HG03432 (cell line): ENCODE data around the gene DNAH5.
"Not testable (repeated sequence)": the region's sequence is repeated elsewhere in the genome, so short reads cannot be mapped to it uniquely, and the experiment has no call there.

ENCODE experiments used
- ATAC-seq: cut with Tn5 transposase; IDR thresholded peaks from one replicate; pipeline ENCODE4 v1.9.1; 2021; ENCODE audit warnings: mild to moderate bottlenecking, moderate library complexity; ENCODE audit not compliant: unreplicated experiment

The DNAH5 gene

DNA sequence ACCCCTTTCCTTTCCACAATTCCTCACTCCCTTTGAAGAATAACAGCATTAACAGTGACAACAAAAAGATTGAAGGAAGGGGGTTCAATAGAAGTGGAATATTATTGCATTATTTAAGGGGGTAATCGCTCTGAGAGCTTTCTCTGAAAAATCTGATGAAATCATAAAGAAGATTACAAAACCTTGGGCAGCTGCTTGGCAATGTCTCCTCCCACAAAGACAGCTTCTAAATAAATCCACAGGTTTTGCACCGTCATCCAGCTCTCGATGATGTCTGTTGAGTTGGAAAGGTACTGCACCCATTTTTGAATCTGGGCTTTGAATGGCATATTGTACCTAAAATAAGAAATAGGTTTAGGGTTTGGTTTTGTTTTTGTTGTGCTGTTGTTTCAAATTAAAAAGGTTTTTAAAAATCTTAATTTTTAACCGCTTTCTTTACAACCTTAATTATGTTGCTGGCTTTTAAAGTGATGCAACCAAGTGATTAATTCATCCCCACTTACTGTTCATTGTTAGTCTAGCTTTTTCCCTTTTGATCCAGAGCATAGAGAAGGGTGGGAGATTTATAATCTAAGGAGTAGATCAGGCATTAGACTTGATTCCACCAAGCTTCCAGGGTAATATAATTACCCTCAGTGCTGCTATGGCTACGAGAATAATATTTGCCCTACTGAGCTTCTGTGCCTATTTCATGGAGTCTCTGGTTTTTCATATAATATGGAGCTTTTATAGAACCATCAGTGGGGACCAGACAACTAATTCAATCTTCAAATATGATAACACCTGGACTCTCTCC lies 85.0 kb downstream of the DNAH5 start:
- no peak for ATAC-seq

DNA sequence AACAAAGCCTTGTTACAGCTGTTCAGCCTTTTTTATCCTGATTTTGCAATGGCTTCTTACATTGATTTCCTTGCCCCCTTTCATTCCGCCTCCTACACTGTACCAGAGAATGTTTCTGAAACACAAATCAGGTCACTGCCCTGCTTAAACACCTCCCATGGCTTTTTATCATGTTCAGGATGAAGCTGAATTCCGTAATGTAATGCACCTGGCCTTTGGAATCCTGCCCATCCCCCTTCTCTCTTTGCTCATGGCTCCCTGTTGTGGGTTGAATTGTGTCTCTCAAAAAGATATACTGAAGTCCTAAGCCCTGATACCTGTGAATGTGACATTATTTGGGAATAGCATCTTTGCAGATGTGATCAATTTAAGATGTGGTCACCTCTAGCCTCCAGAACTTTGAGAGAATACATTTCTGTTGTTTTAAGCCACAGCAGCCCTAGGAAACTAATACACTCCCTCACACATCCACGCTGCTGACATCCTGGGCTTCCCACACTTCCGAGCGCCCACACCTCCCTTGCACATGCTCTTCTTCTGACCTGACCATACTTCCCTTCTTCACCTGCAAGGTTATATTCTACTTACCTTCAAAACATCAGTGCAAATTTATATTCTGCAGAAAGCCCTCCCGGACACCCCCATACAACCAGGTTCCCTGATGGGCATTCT lies 101.2 kb downstream of the DNAH5 start:
- ATAC-seq, result no peak

DNA sequence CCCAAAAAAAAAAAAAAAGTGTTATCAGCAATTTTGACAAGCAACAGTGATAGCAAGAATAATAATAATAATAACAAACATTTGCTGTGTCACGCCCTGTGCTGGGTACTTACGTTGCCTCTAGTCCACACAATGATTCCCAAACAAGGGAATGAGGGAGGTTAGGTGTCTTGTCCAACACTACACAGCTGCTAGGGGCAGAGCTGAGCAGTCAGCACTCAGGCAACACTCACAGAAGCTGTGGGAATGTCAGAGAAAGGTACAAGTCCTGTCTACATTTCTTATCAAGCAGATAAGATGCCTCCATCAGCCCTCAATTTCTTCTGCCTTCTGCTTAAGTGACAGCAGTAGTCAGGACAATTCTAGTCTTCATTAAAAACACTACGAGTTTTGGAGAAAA lies 111.0 kb downstream of the DNAH5 start:
- no peak for ATAC-seq

DNA sequence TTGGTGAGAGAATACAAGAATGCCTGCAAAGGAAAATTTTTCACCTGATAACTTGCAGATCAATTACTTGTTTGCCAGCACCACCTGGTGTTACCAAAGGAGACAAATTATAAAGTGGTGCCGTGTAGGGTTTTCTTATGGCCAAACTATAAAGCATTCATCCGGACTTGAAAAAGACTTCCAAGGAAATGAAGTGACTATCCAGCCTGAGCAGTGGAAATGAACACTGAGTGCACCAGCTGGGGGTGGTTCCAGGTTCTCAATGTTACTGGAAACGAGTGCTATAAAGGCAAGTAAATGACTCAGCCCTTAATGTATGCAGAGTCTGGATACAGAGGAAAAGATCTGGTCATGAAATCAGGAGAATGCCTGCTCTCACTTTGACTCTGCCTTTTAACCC lies 113.1 kb downstream of the DNAH5 start:
- no peak for ATAC-seq

DNA sequence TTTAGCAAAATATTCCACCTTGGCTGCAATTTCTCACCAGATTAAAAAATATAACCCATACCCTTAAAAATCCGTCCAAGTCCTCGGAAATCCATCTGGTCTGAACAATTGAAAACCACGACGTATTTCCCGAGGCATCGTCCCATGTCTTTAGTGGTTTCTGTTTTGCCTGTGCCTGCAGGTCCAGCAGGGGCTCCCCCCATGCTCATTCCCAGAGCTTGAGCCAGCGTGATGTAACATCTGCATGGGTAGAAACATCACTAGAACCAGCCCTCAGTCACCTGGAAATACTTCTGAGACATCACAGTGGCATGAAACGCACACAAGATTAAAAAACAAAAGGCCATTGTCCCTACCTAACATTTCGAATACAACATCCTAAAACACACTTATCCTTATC lies 114.0 kb downstream of the DNAH5 start:
- ATAC-seq, result no peak

DNA sequence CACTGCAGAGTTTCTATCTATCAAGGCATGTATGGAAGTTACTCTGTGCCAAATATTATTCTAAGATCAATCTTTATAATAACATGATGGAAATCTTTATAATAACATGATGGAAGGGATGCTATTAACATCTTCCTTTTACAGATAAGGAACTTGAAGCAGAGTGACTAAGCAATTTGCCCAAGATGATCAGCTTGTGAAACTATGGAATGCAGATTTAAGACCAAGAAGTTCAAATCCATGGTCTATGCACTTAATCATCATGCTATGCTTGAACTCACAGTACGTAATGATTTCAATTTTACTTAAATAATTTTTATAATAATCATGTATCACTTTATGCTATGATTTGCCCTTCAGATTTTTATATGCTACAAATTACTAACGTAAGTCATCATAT lies 123.1 kb downstream of the DNAH5 start:
- no peak for ATAC-seq

DNA sequence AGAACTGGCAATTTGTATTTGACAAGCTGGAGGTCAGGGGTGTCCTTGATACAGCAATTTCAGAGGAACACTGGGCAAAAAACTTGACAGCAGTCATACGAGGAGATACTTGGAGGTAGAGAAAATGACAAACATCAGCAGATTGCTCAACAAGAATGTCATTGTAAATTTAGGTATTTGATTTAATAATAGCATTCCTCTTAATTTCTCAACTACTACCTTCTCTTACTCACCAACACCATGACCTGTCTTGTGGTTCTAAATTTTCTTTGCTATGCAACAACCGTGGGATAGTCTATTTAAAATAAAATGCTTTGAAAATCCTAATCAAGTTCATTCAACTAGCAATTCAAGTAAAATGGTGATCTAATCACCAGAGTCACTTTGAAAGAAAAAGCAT lies 128.4 kb downstream of the DNAH5 start:
- no peak for ATAC-seq

DNA sequence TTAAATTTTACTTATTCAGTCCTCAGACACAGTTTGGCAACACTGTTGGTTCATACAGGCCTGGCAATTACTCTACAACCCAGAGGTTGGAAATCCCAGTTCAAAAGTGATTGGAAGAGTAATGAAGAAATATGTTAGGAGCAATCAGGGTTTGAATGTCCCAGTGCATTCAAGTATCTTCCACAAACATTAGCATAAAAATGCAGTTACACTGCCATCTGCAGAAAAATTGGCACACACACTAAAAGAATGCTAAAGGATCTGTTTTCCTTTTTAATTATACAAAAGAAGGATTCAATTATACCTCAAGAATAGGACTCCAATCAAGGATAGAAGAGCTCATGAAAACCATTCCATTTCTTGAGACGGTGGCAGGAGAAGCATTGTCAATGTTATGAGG lies 130.2 kb downstream of the DNAH5 start:
- ATAC-seq, result no peak

DNA sequence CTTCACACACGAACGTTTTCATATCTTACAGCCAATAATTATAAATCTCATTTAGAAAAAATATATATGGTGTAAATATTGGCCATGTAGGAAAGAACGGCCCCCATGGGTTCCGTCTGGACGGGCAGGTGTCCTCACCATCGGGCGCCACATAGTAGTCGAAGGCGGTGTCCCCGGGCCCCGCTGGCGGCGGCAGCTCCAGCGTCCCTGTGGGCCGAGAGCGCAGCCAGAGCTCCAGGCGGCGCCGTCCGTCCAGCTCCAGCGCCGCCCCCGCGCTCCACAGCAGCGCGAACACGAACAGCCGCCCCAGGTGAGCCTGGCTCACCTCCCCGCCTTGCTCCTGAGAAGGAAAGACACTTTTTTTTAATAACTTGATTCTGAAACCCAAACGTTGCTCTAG lies 134.6 kb downstream of the DNAH5 start:
- no peak for ATAC-seq

DNA sequence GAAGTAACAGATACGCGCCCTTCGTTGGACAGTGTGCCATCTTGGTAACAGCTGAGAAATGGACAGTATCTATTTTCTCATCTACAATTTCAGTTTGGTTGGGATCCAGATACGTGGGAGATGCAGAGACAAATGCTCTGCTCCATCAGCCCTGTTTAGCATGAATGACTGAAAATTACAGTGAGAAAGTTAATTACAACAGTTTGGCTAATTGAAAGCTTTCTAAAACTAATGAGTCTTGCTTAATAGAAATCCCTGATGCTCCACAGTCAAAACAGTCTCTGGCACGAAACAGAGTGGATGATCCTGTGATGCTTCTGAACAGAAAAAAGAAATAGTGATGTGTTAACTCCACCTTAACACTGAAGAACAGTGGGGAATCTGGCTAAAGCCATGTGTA lies 140.2 kb downstream of the DNAH5 start:
- ATAC-seq, result no peak

DNA sequence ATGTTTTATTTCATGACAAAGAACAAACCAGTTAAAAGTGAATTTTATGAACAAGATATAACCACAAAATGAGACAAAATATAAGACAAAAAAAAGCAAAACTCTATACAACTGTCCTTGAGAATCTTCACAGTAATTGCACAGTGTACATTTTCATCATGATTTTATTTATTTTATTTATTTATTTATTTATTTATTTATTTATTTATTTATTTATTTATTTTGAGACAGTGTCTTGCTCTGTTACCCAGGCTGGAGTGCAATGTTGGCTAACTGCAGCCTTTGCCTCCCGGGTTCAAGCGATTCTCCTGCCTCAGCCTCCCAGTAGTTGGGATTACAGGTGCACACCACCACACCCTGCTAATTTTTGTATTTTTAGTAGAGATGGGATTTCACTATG lies 145.9 kb downstream of the DNAH5 start:
- not testable (repeated sequence) for ATAC-seq

DNA sequence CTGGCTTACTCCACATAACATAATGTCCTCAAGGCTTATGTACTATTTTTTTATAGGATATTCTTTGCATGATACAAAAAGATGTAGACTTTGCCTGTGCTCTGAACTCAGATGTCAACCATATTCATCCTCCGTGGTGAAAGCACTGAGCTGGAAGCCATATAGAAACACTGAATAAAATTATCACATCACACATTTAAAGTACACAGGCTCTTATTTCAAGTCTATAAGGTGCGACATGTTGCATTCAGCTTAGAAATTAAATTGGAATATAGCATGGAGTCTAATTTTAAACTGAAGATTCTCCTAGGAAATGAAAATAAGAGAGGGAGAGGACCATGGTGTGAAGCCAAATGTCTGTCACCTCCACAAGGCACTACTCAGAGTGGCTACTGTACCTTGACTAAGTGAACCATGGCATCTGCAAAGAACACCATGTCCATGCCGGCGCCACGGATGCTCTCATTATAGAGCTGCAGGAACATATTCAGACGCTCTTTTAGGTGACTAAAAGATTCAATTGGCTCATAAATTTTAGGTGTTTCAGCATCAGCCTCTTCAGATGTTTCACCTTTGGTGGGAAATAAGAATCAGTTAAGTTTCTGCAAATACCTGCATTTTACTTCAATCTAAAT lies 158.6 kb downstream of the DNAH5 start:
- no peak for ATAC-seq

DNA sequence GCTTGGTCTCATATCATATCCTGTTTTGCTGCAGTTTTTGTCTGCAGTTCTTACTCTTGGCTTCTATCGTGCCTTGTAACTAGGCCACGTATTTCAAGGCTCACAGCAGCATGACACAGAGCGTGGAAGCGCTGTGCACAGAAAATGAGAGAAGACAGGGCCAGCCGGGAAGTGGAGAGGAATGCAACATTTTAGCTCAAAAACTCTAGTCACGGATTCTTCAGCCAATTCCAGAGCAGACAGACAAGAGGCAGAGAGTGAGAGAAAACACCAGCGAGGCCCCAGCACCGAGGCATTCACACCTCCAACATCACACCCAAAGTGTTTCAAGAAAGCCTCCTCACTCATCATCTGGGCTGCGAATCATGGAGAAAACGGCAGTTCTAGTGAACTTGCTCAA lies 160.8 kb downstream of the DNAH5 start:
- ATAC-seq, result no peak

DNA sequence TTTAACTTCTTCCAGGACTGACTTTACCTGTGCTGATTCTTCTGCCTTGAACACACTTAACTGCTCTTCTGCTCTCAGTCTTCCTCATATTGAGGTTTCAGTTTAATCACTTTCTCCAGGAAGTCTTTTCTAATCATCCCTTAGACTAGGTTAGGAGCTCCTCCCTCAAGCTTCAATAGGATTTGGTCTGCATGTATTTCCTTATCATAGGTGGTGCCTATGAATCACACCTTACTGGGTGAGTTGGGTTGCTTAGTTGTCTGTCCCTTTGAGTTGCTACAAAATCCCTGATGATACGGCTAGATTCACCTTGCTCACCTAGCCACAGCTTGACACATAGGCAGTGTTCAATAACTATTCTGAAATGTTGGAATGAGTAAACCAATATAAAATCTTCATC lies 164.4 kb downstream of the DNAH5 start:
- no peak for ATAC-seq

DNA sequence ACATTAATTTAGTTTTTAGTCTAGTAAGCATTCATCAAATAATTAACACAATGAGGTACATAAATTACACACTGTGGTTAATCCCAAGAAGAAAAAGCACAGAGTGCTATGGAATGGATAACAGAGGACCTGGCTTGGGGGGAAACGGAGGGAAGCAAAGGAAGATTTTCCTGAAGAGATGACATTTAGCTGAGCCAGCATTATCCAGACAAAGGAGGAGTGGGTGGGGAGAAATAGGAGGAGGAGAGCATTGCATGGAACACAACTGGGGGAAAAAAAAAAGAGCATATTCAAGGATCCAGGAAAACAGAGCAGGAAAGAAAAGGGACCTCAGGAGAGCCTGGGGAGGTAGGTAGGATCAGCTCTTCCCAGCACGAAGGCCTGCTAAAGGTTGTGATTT lies 170.8 kb downstream of the DNAH5 start:
- no peak for ATAC-seq

DNA sequence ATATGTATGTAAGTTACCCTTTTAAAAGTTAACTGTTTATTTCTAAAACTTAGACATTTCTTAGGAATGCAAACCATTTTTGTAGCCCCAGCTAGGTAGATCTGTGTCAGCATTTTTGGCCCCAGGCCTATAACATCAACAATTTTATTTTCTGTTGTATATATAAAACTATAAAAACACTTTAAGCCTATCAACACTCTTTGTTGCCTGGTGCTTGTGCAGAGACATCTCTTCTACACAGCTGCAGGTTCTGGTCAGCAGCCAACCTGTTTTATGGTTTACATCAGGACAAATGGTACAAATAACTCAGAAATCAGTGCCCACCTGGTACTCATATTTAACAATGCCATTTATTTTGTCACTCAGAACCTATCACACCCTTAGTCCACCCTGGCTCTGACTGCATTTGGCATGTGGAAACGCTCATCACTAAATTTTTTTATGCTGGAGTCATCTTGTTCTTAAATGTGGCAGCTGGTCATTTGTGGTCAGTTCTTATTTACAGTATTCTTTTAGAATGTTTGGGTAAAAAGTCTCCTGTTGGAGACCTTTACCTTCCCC lies 173.4 kb downstream of the DNAH5 start:
- ATAC-seq, result no peak

DNA sequence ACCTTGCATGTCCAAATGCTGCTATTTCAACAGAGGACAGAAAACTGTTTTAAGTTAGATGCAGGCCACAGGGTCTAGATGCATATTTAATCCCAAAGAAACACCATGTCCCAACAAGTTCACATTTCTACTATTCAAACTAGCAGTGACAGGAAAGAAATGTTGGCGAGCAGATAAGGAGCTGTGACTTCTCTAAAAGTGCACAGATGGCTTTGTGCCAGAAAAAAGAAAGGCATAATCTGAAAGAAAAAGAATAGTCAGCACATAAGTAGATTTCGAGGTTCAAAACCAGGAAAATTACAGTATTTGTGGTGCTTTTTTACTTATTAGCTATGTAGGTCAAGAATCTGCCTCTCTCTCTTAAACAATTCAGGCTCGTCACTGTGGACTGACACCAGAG lies 178.3 kb downstream of the DNAH5 start:
- ATAC-seq, result no peak

DNA sequence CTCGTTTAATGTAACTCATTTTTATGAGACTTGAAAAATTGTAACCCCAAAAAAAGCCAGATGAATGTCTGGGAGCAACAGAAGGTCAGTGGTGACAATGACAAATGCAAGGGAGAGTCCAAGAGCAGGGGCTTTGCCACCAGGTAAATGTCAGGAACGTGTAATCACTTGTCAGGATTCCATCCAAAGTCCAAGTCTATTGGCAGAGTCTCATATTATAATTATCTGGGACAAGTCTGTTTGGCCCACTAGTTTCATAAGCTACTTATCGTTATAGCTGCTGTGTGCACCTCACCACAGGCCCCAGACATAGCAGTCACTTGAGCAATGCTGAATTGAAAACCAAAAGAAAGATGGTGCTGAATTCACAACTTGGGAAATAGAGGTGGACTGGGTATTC lies 180.8 kb downstream of the DNAH5 start:
- no peak for ATAC-seq

DNA sequence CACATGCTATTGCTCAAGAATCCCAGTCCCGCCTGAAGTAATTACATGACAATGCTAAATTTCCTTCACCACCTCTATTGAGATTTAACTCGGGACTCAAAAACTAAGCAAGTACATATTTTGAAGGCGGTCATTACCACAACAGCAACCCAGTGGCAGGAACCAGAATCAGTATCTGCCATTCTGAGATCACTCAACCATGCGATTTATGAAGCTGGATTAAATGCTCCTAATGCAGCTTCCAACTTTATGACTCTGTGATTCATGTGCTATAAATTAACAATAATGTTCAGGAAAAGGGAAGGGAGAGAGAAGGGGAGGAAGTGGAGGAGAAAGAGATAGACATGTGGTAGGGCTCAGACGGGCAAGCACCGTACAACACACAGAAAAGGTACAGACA lies 194.7 kb downstream of the DNAH5 start:
- ATAC-seq, result no peak

DNA sequence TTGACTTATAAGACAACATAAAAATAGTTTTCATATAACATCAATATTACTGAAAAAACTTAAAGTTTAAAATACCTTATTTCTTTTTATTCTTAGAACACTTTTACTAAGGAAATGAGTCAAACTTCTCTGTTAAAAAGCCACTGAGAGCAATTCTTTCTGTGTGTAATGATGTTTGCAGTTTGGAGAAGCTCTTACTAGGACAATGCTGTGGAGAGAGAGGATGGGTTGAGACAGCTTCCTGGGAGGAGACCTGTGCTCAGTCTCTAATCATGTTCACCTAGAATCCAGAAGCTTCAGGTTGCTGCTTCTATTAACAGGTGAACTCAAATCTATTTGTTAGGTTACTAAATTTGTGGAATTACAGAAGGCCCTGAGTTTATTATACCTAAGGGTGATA lies 198.5 kb downstream of the DNAH5 start:
- ATAC-seq, result no peak

DNA sequence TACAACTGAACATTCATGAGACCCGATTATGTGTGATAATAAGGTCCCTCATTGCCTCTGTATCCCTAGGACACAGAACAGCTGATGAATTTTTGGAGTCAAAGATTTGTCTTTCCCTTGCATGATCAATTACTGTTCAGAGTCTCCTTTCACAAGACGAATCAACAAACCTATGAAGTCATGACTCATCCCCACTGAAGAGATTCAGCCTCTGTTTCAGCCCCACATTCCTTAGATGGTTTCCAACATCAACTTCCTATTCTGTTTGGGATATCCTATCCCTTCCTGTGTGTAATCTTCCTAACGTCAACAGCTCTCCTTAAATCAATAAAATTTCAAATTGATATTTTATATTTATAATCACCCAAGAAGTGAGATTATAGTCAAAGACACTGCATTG lies 199.0 kb downstream of the DNAH5 start:
- no peak for ATAC-seq

DNA sequence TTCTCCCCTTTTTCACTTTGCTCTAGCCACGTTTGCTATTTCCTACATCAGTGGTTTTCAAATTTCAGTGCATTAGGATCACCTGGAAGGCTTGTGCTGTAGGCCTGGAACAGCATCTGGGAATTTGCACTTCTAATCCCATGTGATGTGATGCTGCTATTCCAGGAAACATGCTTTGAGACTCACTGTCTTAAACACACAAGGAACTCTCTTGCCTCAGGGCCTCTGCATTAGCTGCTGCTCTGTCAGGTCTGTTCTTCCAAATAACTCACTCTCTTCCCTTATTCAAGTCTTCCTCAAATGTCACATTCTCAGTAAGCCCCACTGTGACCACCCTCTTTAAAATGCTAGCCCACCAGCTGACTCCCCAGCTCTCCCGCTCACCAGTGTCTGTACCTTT lies 204.0 kb downstream of the DNAH5 start:
- ATAC-seq, result no peak
